Measurements from ENCODE around the gene KANSL3.
"Not testable (repeated sequence)": the region's sequence is repeated elsewhere in the genome, so short reads cannot be mapped to it uniquely, and the experiment has no call there.

DNA sequence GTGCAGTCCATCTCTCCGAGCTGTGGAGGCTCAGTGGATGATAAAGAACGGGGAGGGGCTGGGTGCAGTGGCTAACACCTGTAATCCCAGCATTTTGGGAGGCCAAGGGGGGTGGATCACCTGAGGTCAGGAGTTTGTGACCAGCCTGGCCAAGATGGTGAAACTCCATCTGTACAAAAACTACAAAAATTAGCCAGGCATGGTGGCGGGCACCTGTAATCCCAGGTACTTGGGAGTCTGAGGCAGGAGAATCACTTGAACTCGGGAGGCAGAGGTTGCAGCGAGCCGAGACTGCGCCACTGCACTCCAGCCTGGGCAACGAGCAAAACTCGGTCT lies 84.2 kb downstream of the KANSL3 start:
- TF ChIP-seq POLR2A, CTCF (IDR thresholded peaks at IDR 0.05): not testable (repeated sequence)
